ENCODE data around the gene STK17A. TPM values are rescaled to one million over a fixed set of nuclear protein-coding genes. Genes with fewer than 3 reads are reported as not detected.

The STK17A gene
- polyA plus RNA-seq, 1 of the 3 experiments (the other 2 are of a cell fraction): 47.8 TPM

GRCh38 chr7:43639858-43640491 is 57.1 kb downstream of the STK17A start:
- ChIA-PET POLR2A (no interaction called here), CTCF (interaction anchor here (1.0 to 6.9 kb wide), 7 partner anchors 10 to 199 kb away, joined by 3 to 25 read pairs (median 4); partner anchors contain the start of gene STK17A)
- no peak for DNase-seq
- peaks cover 76% of the 10 kb centered on the region for H3K79me2 ChIP-seq (ENCODE audit: insufficient read depth)
- WGBS (ENCODE audit: low lambda C conversion rate): 33% methylated on average over 6 of the region's 6 CpGs
- no peaks in the 10 kb centered on the region for H3K27me3 ChIP-seq (ENCODE audit: insufficient read depth)
- peak overlapping the region; percentile 65 to 100 for H3K27ac ChIP-seq (ENCODE audit: low read depth in 2 of 2, low read length in 1 of 2)
- no peak overlapping the region for H2AFZ ChIP-seq (ENCODE audit: low read depth)
- H3K4me2 ChIP-seq: peak overlapping the region; percentile 45
- peaks cover 70% of the 10 kb centered on the region for H3F3A ChIP-seq (replicated peaks; ENCODE audit: insufficient read depth)
- peaks cover 22 to 57% of the 10 kb centered on the region in 2 experiments for H3K4me1 ChIP-seq (ENCODE audit: control insufficient read depth in 1 of 2, insufficient read depth in 2 of 2, low read depth in 1 of 2, low read length in 1 of 2)
- peaks cover 72 to 78% of the 10 kb centered on the region in 2 experiments for H3K36me3 ChIP-seq (replicated peaks in 1 of 2; ENCODE audit: control insufficient read depth in 1 of 2, insufficient read depth in 2 of 2, low read length in 1 of 2)
- H3K9me2 ChIP-seq: no peaks in the 10 kb centered on the region
- H3K9me3 ChIP-seq: no peaks in the 10 kb centered on the region
- H3K4me3 ChIP-seq (ENCODE audit: low read depth in 2 of 2, low read length in 1 of 2): no peak overlapping the region
- H3K9ac ChIP-seq: peak overlapping the region; percentile 68
- H4K20me1 ChIP-seq (ENCODE audit: insufficient read depth): no peaks in the 10 kb centered on the region
- TF ChIP-seq MXI1 (IDR thresholded peaks at IDR 0.05; ENCODE audit: low read depth, low read length) (no peak), RCOR1 (IDR thresholded peaks at IDR 0.05; ENCODE audit: low read length) (no peak), MEF2A (IDR thresholded peaks at IDR 0.05; ENCODE audit: borderline replicate concordance, low read depth) (no peak), FOSL2 (IDR thresholded peaks at IDR 0.05; ENCODE audit: borderline replicate concordance, low read depth) (no peak; the same call in 1 of the 2 replicates), ZBTB33 (IDR thresholded peaks at IDR 0.05; ENCODE audit: borderline replicate concordance, low read depth) (no peak), CHD2 (IDR thresholded peaks at IDR 0.05; ENCODE audit: low read length, partially characterized antibody) (no peak), MAX (IDR thresholded peaks at IDR 0.05; ENCODE audit: low read depth) (no peak; the same call in 1 of the 2 replicates), RXRA (IDR thresholded peaks at IDR 0.05; ENCODE audit: borderline replicate concordance, low read depth) (peak; percentile 58), GABPA (IDR thresholded peaks at IDR 0.05; ENCODE audit: low read depth) (no peak), SMC3 (IDR thresholded peaks at IDR 0.05; ENCODE audit: low read depth, low read length) (no peak), TCF12 (IDR thresholded peaks at IDR 0.05) (peak; percentile 51), RAD21 (IDR thresholded peaks at IDR 0.05; ENCODE audit: low read length) (no peak), TEAD4 (IDR thresholded peaks at IDR 0.05; ENCODE audit: borderline replicate concordance, insufficient read depth) (peak; percentile 11; the same call in 1 of the 2 replicates), FOXJ3 (CRISPR knock-in tag; IDR thresholded peaks at IDR 0.05) (no peak), RFX5 (IDR thresholded peaks at IDR 0.05; ENCODE audit: low read length) (no peak), EP300 (IDR thresholded peaks at IDR 0.05; ENCODE audit: borderline replicate concordance in 1 of 2, low read depth in 1 of 2, low read length in 1 of 2) (peak in 1 of 2 experiments; percentile 75; a peak in 1 of 4 replicates), YY1 (IDR thresholded peaks at IDR 0.05; ENCODE audit: low read depth) (no peak), IRF3 (IDR thresholded peaks at IDR 0.05; ENCODE audit: low read depth, low read length) (no peak), NFIC (IDR thresholded peaks at IDR 0.05; ENCODE audit: borderline replicate concordance) (peak; percentile 82), ELF1 (IDR thresholded peaks at IDR 0.05) (peak; percentile 30; the same call in 1 of the 2 replicates), GATA2 (CRISPR knock-in tag; IDR thresholded peaks at IDR 0.05) (no peak), EZH2phosphoT487 (IDR thresholded peaks at IDR 0.05; ENCODE audit: borderline replicate concordance, low read depth) (no peak), USF1 (IDR thresholded peaks at IDR 0.05; ENCODE audit: borderline replicate concordance, low read depth) (no peak)
- TF ChIP-seq, protein P1, sequence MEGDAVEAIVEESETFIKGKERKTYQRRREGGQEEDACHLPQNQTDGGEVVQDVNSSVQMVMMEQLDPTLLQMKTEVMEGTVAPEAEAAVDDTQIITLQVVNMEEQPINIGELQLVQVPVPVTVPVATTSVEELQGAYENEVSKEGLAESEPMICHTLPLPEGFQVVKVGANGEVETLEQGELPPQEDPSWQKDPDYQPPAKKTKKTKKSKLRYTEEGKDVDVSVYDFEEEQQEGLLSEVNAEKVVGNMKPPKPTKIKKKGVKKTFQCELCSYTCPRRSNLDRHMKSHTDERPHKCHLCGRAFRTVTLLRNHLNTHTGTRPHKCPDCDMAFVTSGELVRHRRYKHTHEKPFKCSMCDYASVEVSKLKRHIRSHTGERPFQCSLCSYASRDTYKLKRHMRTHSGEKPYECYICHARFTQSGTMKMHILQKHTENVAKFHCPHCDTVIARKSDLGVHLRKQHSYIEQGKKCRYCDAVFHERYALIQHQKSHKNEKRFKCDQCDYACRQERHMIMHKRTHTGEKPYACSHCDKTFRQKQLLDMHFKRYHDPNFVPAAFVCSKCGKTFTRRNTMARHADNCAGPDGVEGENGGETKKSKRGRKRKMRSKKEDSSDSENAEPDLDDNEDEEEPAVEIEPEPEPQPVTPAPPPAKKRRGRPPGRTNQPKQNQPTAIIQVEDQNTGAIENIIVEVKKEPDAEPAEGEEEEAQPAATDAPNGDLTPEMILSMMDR (IDR thresholded peaks at IDR 0.05): no peak
- TF ChIP-seq, protein P2, sequence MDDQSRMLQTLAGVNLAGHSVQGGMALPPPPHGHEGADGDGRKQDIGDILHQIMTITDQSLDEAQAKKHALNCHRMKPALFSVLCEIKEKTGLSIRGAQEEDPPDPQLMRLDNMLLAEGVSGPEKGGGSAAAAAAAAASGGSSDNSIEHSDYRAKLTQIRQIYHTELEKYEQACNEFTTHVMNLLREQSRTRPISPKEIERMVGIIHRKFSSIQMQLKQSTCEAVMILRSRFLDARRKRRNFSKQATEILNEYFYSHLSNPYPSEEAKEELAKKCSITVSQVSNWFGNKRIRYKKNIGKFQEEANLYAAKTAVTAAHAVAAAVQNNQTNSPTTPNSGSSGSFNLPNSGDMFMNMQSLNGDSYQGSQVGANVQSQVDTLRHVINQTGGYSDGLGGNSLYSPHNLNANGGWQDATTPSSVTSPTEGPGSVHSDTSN (IDR thresholded peaks at IDR 0.05): peak; percentile 86
